GM19372 (cell line): ENCODE measurements around the gene DSCAML1.

ENCODE experiments used
- ATAC-seq: cut with Tn5 transposase; IDR thresholded peaks from one replicate; pipeline ENCODE4 v1.9.1; 2021; ENCODE audit warnings: mild to moderate bottlenecking, low read depth, moderate library complexity; ENCODE audit not compliant: unreplicated experiment

DSCAML1 gene

DNA sequence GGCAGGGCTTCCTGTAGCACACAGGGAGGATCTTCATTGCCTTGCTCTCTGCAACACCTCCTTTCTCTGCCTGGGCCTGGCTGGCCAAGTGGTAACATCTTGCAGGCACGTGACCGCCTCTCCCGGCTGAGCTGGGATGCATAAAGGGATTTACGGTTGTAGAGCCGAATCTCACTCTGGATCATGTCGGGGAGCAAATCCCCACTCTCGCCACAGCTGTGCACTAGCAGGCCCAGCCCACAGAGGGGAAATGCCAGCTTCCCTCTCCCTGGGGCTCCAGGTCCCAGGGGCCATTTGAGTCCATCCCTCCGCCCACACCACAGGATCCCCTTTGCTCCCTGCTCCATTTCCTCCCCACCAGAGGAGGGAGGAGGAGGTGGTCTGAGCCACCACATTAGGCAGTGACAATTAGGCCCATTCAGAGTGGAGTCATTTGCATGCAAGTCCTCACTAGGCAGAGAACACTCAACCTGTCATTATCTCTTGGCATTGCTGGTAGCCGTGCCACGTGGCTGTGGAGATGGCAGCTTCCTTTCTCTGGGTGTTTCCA, 196.7 kb downstream of the DSCAML1 start:
- ATAC-seq, result no peak

DNA sequence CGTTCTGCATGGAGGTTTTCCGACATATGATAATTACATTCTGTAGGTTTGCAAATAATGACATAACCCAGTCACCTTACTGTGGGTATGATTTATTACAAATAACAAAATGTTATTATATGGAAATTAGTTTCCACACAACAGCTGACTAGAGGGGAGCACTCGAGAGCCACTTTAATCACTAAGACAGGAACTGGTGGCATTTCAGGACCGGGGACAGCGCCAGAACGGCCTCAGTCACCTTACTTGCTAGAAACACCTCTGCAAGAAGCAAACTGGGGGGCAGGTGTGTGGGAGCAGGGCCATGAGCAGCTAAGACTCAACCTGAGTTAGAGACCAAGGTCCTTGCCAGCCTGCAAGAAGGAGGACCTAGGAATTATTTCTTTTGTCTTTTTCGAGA, 199.9 kb downstream of the DSCAML1 start:
- no peak for ATAC-seq

DNA sequence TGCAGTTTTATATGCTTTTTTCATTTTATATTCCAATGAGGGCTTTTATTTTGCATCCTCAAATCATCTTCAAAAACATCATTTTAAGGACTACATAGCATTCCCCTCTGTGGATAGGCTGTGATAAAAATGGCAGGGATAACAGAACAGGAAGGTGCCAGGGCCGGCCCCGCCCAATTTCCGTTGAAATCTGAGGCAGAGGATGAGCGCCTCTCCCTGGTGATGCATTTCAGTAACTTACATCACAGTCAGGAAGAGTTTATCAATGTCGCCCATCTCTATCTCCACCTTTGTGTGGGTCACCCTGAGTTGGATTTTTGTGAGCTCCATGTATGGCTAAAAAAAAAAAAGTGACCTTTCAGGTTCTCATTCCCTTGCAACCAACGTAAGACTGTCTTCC, 201.6 kb downstream of the DSCAML1 start:
- ATAC-seq, result no peak

DNA sequence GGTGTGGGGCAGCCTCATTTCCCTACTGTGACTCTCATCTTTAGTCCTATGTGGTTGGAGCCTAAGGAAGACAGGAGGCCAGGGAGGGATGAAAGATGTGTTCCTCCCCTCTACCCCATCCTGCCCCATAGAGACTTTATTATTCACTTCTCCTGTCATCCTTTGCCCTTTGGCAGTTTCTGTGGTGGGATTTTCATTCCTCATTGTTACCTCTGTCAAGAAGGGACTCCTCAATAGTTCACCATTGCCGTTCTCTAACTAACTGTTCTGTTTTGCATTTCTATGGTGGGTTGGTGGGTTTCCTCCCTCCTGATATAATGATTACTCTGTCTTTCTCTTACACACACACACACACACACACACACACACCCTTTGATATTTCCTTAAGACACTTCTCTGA, 202.3 kb downstream of the DSCAML1 start:
- ATAC-seq, result no peak

DNA sequence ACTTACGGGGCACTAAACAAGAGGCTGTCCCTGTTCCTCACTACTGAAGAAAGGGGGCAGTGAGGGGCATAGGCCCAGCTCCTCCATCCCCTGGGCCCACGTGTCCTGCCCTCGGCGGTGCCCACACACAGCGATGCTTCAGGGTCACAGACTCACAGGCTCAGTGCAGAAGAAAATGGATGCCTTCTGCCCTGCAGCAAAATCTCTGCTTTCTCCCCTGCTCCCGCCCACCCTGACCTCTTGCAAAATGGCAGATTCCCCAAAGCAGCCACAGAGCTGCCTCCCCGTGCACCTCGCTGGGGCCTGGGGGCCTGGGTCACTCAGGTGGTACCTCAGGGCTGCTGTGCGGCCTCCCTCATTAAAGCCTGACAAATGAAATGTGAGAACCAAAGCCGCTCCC, 204.0 kb downstream of the DSCAML1 start:
- ATAC-seq, result no peak

DNA sequence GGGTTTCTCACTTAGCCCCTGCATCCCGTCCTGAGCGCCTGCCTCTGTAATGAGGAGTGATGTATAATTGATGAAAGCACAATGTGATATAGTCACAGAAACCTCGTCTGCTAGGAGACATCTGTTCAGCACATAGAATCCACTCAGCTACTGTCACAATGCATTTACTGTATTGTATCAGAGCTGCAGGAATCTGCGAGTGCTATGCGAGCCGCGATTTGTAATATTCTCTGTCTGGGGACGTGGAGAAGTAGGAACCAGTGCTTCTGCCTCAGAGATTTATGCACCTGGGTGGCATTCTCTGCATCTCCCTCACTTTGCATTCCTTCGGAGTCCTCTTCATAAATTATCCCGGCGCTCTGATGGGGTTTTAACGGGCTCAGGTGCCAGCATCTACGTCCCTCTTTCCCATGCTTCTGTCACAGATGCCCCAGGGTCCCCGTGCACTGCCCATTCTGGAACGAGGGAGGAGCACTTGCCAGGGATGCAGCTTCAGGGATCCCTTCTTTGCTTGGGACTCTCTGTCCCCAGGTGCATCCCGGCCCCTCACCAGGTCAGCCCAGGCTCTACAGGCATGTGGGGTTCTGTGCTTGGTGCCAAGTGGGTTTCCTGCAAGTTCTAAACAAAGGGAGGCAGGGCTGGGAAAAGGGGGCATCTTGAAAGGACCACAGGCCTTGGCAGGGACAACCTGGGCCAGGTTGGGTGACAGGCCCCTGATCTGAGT, 205.5 kb downstream of the DSCAML1 start:
- no peak for ATAC-seq

DNA sequence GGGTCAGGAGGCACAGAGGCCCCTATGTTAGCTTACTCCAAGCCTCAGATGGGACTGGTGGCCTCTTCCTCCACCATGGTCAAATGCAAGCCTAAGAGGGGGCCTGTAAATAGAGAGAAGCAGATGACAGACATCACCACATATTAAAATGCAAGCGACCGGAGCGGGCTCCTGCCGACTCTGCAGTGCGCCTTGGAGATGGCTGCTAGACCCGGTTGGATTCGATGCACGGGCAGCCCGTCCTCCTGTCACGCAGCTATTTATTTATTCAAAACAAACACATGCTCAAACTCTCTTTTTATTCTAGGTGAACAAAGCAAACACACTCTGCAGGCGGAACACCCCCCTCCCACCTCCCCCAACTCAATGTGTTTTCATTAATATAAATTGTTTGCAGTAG, 208.0 kb downstream of the DSCAML1 start:
- ATAC-seq, result no peak

DNA sequence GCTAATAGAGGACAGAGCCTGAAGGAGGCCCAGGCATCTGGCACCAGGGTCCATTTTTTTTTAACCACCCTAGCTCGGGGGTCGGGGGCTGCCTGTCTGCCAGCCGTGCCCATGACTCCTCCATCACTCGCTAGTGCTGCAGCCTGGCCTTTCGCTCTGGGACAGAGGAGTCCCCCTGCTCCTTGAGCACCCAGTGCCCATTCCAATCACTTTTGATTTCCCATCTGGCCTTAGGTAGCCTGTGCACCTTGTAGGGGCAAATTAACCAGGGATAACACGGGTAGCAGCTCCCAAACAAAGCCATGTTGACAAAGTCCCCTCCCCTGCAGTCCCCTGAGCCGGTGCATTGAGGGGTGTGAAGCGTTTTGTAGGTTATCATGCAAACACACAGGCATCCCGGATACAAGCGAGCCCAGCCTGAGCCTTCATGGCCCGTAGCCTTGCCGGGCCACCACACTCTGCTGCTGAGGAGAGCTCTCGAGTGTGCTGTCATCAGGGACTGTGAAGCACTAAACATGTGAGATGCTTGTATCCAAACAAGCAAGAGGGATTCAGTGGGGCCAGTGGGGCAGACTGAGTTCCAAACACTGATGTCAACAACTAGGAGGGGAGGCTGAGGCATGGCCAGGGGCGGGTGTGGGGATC, 208.7 kb downstream of the DSCAML1 start:
- ATAC-seq, result no peak

DNA sequence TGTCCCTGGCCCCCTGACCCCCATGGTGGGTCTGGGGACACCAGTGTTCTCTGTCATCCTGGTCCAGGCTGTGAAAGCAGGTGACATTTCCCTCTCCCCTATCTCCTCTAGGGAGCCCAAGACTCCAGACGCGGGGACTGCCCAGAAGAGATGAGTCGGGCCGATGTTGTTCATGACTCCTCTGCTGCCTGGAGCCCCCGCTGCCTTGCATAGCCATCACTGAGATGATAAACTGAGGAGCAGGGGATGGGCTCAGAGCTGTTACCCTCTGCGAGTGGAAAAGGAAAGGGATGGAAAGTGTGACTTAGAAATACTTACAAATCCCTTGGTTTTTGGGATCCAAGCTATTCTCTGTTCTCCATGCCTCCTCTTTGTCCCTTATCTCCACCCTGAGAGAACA, 209.6 kb downstream of the DSCAML1 start:
- no peak for ATAC-seq

DNA sequence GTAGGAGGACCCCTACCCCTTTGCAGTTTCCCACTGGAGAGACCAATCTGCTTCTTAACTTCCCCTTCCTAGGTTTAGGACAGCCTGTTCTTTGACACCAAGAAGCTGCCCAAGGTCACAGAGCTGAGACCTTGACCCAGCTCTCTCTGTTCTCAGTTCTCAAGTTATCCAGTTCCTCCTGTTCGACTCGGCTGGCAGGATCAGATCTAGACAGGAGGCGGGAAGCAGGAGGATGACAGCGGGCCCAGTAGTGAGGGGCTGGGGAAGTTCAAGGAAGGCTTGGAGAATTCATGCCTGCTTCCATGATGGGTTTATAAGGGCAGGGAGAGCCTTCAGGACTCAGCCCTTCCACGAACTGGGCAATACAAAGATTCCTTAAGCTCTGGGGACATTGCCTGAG, 210.6 kb downstream of the DSCAML1 start:
- no peak for ATAC-seq

DNA sequence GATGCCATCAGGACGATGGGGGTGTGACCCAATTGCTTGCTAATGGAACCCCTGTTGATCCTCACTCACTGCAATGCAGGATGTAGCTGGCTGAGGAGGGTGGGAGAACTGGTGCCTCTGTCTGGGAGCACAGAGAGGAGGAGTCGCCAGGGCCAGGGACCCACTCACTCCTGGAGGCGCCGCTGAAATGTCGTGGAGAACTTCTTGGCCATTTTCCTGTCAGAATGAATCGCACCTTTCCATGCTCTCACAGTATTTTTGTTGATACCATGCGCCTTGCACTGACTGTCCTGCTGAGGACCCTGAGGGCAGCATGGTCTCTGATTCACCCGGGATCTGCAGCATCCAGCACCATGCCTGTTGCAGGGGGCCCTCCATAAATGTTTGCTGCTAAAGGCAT, 211.4 kb downstream of the DSCAML1 start:
- no peak for ATAC-seq

DNA sequence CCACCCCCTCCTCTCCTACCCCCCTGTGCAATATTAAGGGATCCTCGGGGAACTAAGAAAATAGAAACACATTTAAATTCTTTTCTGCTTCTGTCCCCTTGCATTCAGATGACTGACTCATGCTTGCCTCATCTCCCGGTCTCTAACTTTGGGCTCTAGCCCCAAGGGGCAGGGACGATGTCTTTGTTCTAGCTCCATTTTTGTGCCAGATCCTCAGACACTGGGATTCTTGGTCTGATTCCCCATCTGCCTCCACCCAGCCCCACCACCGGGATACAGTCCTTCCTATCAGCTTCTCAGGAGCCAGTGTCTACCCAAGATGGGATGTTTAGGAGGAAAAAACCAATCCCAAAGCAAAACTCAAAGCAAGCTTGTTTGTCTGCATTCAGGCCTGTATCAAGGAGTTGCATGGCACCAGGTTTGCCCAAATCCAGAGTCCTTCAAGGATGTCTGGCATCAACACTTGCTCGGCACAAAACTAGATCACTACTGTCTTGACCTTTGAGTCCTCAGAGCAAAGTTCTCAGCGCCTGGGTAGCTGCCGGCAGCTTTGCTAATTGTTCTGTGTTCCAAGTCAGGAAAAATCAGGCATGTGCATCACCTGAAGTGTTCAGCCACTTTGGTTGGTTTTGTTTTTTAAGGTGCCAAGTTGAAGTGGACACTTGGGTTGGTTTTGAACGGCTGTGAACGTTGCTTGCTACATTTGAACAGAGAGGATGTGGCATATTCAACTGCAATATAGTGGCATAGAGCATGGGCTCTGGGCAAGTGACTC, 212.8 kb downstream of the DSCAML1 start:
- ATAC-seq, result no peak

DNA sequence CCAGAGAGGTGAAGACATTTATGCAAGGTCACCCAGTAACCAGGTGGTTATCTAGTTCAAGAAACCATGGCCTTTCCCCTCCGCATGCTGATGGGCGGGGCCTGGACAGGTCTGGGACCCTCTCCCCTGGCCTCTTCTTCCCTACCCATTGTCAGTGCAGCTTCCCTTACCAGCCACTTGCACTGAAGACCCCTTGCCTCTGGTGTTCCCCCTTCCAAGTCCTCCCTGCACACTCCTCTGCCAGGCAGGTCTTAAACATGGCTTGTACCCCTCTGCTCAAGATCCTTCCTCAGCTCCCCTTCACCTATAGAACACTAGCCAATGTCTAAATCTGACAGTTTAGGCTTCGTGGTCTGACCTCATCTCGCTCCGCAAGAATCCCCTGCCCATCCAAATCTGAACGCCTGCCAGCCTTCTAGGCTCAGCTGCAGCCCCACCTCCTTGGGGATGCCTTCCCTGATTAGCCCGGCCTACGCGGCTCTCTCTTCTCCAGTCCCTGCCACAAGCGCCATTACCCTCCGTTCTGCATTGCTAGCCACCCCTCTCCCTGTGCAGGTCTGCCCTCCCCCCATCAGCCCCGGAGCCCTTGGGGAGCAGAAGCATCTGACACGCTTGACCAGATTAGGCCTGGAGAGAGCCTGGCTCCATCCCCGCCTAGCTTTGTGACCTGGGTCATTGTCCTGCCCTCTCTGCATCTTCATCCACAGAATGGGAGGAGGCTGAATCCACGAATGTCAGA, 213.8 kb downstream of the DSCAML1 start:
- no peak for ATAC-seq

DNA sequence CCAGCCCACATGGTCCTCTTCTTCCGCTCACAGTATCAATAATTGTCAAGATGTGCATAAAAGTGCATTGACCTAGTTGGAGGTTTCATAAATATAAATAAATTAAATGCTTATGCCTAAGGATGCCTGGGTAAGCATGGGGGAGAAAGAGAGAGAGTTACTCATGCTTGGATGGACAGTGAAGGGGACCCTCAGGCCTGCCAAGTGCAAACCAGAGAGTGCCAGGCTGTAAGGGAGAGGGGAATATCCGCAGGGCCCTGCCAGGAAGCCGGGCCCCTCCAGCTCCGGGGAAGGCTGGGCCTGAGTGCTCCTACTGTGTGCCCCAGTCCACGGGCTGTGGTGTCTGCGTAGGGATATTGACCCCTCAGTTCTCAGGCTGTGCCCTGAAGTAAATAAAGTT, 214.6 kb downstream of the DSCAML1 start:
- ATAC-seq, result no peak

DNA sequence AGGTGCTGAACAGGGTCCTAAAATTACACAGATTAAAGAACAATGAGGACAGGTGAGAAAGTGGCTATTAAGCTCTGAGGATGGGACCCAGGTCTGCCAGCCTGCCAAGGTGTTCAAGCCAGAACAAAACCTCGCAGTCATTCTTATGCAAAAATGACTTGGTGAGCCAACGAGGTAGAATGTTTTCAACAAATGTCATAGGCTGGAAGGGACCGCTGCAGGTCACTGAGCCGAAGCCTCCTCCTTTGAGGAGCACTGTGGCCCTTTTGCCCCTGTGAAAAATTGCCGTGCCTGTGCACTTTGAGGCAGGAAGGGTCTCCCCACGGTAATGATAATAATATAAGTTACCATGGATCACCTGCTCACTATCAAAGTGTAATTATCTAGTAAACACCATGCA, 216.2 kb downstream of the DSCAML1 start:
- no peak for ATAC-seq

DNA sequence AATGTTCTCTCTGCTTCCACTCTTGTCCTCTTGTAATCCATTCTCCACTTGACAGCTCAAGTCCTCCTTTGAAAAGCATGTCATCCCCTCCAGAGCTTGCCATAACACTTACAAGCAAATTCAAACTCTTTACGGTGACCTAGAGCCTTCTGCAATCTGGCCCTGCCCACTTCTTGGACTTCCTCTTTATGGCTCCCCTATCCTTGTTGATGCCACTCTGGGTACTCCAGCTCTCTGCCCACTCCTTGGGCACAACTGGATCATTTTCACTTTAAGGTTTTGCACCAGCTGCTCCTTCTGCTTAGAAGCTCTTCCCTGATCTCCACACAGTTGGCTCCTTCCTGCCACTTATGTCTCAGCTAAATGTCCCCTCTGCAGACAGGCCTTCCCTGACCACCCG, 217.9 kb downstream of the DSCAML1 start:
- no peak for ATAC-seq

DNA sequence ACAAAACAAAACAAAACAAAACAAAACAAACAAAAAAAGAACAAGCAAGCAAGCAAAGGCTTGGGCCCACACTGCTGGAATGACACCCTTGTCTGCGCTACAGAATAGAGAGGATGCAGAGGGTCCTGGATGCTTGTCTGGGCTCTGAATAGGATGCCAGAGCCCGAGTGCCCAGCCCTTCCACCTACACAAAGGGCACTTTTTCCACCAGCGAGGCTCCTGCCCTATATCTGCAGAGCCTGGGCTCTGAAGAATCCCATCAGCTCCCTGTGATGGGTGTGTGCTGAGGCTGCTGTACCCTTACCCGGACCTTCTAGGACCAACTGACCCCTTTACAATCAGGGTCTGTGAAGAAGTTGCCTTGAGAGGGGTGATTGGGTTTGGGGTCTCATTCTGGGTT, 221.2 kb downstream of the DSCAML1 start:
- ATAC-seq, result no peak

DNA sequence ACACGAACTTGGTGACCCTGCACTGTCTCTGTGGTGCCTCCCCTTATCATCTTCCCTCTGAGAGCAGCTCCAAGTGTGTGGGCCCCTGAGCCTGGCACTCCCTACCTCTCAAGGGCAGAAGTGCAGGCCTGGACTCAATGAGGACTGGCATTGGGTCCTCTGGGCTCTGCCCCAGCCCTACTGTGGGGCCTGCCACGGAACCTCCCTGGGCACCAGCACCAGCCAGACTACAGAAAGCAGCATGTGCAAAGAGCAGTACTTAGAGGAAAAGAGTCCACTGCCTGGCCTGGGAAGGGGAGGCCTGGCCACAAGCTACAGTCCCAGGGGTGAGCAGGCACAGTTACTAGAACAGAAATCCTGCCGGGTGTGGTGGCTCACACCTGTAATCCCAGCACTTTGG, 222.5 kb downstream of the DSCAML1 start:
- no peak for ATAC-seq

DNA sequence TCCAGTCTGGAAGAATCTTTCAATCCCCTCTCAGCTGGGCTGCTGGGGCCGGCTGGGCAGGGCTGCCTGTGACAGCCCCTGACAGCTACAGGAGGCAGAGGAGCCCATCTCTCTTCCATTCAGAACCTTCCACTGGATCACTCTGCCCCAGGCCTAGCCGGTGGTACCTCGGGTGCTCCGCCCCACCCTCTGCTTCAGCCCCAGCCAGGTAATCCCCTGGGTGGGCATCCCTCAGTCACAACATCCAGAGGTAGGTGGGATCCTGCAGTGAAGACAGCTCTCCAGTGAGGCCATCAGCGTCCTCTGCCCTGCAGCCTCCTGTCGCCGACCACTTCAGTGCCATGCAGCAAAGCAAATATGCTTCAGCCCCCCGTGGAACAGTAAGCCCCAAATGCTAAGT, 223.7 kb downstream of the DSCAML1 start:
- no peak for ATAC-seq

DNA sequence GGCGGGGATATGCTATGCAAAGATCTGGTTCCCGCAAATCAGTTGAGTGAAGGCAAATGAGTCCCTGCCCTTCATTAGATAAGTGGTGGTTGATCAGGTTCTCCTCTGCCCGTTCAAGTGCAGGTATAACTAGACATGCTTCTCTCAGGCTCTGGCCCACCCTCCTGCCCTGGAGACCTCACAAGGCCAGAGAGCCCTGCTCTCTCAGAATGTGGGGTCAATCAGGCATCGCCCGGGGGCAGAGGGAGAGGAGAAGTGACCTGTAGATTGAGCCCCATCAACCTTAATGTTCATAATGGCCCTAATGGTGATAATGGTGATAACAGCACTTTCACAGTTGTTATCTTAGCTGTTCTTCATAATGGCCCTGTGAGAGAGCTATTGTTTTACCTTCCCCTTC, 224.3 kb downstream of the DSCAML1 start:
- ATAC-seq, result no peak

DNA sequence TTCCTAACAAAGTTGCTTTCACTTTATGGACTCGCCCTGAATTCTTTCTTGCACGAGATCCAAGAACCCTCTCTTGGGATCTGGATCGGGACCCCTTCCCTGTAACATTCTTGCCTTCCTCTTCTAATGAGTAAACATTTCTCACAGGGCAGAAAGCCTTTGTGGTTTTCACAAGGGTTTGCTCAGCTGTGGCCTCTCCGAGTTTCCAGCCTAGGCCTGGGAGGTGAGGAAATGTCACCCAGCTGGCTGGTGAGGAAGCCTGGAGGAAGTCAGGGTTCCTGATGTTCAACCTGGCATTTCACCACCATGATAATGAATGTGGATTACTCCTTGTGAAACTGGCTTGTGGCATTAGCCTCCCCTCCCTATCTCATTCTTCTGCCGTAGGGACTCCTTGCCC, 224.9 kb downstream of the DSCAML1 start:
- no peak for ATAC-seq
